HEK293T (cell line): ENCODE measurements around the gene CHST1.

Experiments
- ARNT ChIP-seq: fragments of 450-650 bp; IDR thresholded peaks from 2 replicates; pipeline ENCODE4 v1.6.1; 2017; ENCODE audit warnings: mild to moderate bottlenecking
- BHLHE40 ChIP-seq: fragments of 450-650 bp; IDR thresholded peaks from 2 replicates; pipeline ENCODE4 v1.6.1; 2016; ENCODE audit warnings: mild to moderate bottlenecking, moderate library complexity, borderline replicate concordance
- FOXK2 ChIP-seq: fragments of 450-650 bp; IDR thresholded peaks from 2 replicates; pipeline ENCODE4 v1.6.1; 2016; ENCODE audit warnings: mild to moderate bottlenecking
- FOXM1 ChIP-seq: fragments of 450-650 bp; IDR thresholded peaks from 2 replicates; pipeline ENCODE4 v1.6.1; 2017; ENCODE audit warnings: mild to moderate bottlenecking, borderline replicate concordance
- PKNOX1 ChIP-seq: fragments of 450-650 bp; IDR thresholded peaks from 2 replicates; pipeline ENCODE4 v1.6.1; 2016
- SP1 ChIP-seq: fragments of 450-650 bp; IDR thresholded peaks from 2 replicates; pipeline ENCODE4 v1.6.1; 2017
- SUZ12 ChIP-seq: fragments of 450-650 bp; IDR thresholded peaks from 2 replicates; pipeline ENCODE4 v1.6.1; 2016; ENCODE audit warnings: mild to moderate bottlenecking
- TARDBP ChIP-seq: fragments of 450-650 bp; IDR thresholded peaks from 2 replicates; pipeline ENCODE4 v1.6.1; 2016

DNA sequence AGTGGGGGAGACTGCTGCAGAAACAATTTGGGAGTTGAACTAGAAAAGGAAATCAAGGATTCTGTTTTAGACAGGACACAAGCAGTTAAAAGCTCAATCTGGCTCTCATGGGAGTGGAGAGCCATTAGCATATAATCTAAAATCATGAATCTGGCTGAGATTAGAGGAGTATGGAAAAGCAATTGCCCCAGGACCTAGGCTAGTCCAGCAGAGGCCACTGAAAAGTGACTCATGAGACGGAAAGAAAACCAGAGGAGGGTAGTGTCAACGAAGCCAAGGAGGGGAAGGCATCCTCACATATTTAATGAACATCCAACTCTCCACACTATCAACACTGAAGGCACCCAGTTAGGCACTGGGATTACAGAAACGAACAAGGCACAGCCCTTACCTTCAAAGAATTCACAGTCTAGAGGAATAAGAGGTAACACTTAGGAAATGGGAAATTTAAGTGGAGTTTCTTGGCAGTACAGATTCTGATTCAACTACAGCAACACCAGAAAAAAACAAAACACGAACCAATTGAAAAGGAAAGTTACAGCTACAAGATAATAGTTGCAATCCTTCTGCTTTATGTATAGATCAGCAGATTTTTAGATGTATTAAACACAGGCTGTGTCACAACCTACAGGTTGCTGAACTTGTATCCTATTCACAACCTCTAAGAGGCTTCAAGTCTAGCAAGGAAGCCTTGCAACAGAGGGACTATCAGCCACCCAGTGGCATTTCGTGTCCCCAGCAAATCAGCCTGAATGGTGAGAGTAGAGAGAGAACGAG lies 43.7 kb upstream of the CHST1 start:
- TF ChIP-seq FOXK2 (no peak), SP1 (no peak), FOXM1 (no peak), ARNT (no peak), BHLHE40 (no peak), TARDBP (no peak), SUZ12 (no peak), PKNOX1 (no peak)
